ENCODE results near the gene ITGB6.

DNA sequence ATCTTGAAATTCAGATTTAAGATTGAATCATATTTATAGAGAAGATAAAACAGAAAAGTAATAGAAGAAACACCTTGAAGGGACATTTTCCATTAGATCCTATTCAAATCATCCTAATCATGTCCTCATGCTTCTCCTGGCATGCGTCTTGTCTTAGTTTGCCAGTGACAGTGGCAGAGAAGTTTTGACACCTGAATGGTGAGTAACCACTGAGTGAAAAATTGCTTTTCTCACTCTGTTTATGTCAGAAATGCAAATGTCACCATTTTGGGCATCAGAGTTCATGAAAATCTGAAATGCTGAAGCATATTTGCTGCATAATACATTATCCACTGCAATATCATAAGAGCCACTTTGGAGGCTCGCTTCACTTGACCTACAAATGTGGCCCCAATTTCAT, 74.7 kb downstream of the ITGB6 start:
- TF ChIP-seq ZFX (IDR thresholded peaks at IDR 0.05): no peak
- TF ChIP-seq, protein P1, sequence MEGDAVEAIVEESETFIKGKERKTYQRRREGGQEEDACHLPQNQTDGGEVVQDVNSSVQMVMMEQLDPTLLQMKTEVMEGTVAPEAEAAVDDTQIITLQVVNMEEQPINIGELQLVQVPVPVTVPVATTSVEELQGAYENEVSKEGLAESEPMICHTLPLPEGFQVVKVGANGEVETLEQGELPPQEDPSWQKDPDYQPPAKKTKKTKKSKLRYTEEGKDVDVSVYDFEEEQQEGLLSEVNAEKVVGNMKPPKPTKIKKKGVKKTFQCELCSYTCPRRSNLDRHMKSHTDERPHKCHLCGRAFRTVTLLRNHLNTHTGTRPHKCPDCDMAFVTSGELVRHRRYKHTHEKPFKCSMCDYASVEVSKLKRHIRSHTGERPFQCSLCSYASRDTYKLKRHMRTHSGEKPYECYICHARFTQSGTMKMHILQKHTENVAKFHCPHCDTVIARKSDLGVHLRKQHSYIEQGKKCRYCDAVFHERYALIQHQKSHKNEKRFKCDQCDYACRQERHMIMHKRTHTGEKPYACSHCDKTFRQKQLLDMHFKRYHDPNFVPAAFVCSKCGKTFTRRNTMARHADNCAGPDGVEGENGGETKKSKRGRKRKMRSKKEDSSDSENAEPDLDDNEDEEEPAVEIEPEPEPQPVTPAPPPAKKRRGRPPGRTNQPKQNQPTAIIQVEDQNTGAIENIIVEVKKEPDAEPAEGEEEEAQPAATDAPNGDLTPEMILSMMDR (conservative IDR thresholded peaks at IDR 0.05): no peak

All from C4-2B (cell line).